Activated CD4-positive, alpha-beta T cell treated with anti-CD3 and anti-CD28 coated beads, Interleukin-2, amount 10 ng/mL, durations not matched to agents 24 days and 14 days (primary cell): ENCODE results near the gene ZNF277. TPM values are rescaled to one million over a fixed set of nuclear protein-coding genes. Genes with fewer than 3 reads are reported as not detected.
"Not testable (repeated sequence)": the region's sequence is repeated elsewhere in the genome, so short reads cannot be mapped to it uniquely, and the experiment has no call there.

Experiments used
- DNase-seq: peaks from one replicate; pipeline ENCODE4 v3.0.0; 2022
- H3K27ac Mint-ChIP-seq: one replicate; pipeline ENCODE4 v1.8.0; 2022; ENCODE audit warnings: mild to moderate bottlenecking, mixed read lengths
- H3K27me3 Mint-ChIP-seq: one replicate; pipeline ENCODE4 v1.8.0; 2022; ENCODE audit warnings: mixed read lengths
- H3K36me3 Mint-ChIP-seq: one replicate; pipeline ENCODE4 v1.8.0; 2022; ENCODE audit warnings: low read depth, mild to moderate bottlenecking, mixed read lengths
- H3K4me1 Mint-ChIP-seq: one replicate; pipeline ENCODE4 v1.8.0; 2021; ENCODE audit warnings: mixed read lengths
- H3K4me3 Mint-ChIP-seq: one replicate; pipeline ENCODE4 v1.8.0; 2022; ENCODE audit warnings: mild to moderate bottlenecking, moderate library complexity, mixed read lengths
- H3K9me3 Mint-ChIP-seq: one replicate; pipeline ENCODE4 v1.8.0; 2021; ENCODE audit warnings: mixed read lengths
- intact Hi-C: fragments of 100-400 bp; cut with micrococcal nuclease; formaldehyde crosslinking; loops from one replicate; pipeline ENCODE4 v1.15.1; 2023
- total RNA-seq: library from RNA; stranded (reverse); gene quantifications from 2 replicates; pipeline ENCODE4 v1.2.3, GENCODE V29; 2022

ZNF277 gene
- total RNA-seq, 1 donor from 2014 or later: 13.7 TPM

DNA sequence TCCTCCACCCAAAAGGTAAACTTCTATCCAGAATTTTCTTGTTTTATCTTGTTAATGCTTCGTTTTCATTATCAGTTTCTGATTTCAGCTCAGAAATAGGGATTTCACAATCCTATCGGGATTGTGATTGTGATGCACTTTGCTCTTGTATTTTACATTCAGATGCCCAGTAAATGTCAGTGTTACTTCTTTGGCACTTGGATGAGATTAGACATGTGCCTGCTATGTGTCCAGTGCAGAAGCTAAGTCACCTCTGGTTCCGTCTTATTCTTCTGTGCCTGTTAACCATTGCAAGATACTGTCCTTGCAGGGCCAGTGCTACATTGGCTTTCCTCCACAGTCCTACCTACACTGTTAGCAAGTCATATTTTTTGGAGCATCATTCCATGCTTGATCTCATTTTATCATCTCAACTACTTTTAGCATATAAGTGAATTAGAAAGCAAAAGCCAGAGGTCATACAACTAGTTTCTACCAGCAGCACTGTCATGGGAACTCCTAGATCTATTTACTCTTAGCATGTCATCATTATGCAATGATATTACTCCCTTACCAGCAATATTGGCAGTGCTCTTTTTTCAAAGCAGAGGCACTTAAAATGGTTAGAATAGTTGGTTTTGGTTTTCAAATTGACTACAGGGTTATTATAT is 26.7 kb downstream of the ZNF277 start:
- intact Hi-C loops: no loop called here
- H3K9me3 Mint-ChIP-seq: no peaks in the 10 kb centered on the region

DNA sequence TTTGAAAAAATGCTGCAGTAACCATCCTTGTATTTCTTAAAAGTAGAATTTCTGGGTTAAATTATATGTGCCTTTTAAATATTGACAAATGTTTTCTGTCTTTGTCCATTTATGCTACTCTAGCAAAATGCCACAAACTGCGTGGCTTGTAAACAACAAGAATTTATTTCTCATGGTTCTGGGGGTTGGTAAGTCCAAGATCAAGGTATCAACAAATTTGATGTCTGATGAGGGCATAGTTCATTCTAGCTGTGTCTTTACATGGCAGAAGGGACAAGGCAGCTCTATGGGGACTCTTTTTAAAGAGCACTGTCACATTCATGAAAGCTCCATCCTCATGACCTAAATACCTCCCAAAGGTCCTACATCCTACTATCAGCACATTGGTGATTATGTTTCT is 27.7 kb downstream of the ZNF277 start:
- DNase-seq: no peak
- H3K27ac Mint-ChIP-seq: no peak overlapping the region
- H3K36me3 Mint-ChIP-seq: peaks cover 3% of the 10 kb centered on the region
- intact Hi-C loops: no loop called here
- H3K9me3 Mint-ChIP-seq: peaks cover under 1% of the 10 kb centered on the region
- H3K27me3 Mint-ChIP-seq: no peaks in the 10 kb centered on the region
- H3K4me1 Mint-ChIP-seq: peaks cover 5% of the 10 kb centered on the region
- H3K4me3 Mint-ChIP-seq: no peak overlapping the region

More for the DNA sequence above, 26.7 kb downstream of the ZNF277 start:
- Mint-ChIP-seq H3K36me3 (peaks cover 3% of the 10 kb centered on the region), H3K4me1 (peaks cover 5% of the 10 kb centered on the region), H3K27ac (no peak overlapping the region), H3K4me3 (no peak overlapping the region), H3K27me3 (no peaks in the 10 kb centered on the region)
- DNase-seq: no peak

DNA sequence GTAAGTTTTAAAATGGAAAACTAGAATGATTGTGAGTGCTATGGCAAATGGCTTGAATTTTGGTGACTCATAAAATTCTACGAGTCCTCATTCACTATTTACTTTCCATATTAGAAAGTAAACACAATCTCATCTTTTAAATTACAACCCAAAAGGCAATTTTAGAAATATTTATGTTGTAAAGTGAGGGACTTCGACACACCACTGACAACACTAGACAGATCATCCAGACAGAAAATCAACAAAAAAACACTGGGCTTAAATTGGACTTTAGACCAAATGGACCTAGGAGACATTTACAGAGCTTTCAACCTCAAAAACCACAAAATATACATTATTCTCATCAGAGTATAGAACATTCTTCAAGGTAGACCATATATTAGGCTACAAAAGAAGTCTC is 30.1 kb downstream of the ZNF277 start:
- intact Hi-C loops: no loop called here
- Mint-ChIP-seq H3K27me3 (no peaks in the 10 kb centered on the region), H3K4me1 (no peaks in the 10 kb centered on the region), H3K4me3 (no peak overlapping the region), H3K27ac (no peak overlapping the region), H3K9me3 (peaks cover 9% of the 10 kb centered on the region), H3K36me3 (peaks cover 2% of the 10 kb centered on the region)
- no peak for DNase-seq

DNA sequence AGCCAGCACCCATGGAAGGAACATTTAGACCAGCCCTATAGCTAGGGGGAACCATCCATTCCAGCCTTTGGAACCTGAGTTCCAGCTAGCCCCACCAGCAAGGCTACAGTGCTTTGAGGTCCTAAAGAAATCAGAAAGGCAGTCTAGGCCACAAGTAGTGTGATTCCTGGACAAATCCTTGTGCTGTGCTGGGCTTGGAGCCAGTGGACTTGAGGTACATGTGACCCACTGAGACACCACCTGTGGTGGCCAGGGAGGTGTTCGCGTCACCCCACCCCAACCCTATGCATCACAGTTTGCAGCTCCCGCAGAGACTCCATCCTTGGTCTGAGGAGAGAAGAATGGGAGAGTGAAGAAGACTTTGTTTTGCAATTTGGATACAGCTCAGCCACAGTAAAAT is 31.8 kb downstream of the ZNF277 start:
- no peak overlapping the region for H3K27ac Mint-ChIP-seq
- H3K27me3 Mint-ChIP-seq: no peaks in the 10 kb centered on the region
- DNase-seq: no peak
- H3K4me1 Mint-ChIP-seq: no peaks in the 10 kb centered on the region
- peaks cover 2% of the 10 kb centered on the region for H3K36me3 Mint-ChIP-seq
- no peak overlapping the region for H3K4me3 Mint-ChIP-seq
- peaks cover 10% of the 10 kb centered on the region for H3K9me3 Mint-ChIP-seq
- intact Hi-C loops: no loop called here

DNA sequence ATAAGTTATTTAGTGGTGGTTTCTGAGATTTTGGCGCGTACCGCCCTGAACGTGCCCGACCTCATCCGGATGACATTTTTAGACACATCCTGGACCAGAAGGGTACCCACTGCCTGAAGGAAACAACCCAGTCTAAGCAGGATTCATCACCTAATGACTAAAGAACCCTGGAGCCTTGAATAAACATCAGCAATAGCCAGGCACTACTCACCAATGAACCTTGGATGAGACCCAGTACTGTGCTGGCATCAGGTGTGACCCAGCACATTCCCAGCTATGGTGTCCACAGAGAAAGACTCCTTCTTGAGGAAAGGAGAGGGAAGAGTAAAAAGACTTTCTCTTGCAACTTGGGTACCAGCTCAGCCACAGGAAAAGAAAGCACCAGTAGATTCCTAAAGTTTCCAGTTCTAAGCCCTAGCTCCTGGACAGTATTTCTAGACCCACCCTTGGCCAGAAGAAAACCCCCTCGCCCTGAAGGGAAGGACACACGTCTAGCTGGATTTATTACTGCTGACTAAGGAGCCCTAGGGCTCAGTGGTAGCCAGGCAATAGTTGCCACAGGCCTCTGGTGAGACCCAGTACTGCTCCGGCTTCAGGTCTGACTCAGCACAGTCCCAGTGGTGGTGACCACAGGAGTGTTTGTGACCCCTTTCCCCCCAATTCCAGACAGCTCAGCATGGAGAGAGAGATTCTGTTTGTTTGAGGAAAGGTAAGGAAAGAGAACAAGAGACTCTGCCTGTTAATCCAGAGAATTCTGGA is 32.5 kb downstream of the ZNF277 start:
- Mint-ChIP-seq H3K36me3 (peaks cover 2% of the 10 kb centered on the region), H3K4me3 (no peak overlapping the region), H3K27ac (no peak overlapping the region), H3K4me1 (no peaks in the 10 kb centered on the region), H3K27me3 (no peaks in the 10 kb centered on the region), H3K9me3 (peaks cover 10% of the 10 kb centered on the region)
- no peak for DNase-seq
- intact Hi-C loops: no loop called here

- Mint-ChIP-seq H3K27ac (no peak overlapping the region), H3K36me3 (no peaks in the 10 kb centered on the region), H3K27me3 (no peaks in the 10 kb centered on the region), H3K4me1 (no peaks in the 10 kb centered on the region), H3K9me3 (peaks cover 3% of the 10 kb centered on the region), H3K4me3 (no peak overlapping the region)
- intact Hi-C loops: no loop called here
- no peak for DNase-seq
Measured at GRCh38 chr7:112248598-112248997, 42.1 kb downstream of the ZNF277 start.

DNA sequence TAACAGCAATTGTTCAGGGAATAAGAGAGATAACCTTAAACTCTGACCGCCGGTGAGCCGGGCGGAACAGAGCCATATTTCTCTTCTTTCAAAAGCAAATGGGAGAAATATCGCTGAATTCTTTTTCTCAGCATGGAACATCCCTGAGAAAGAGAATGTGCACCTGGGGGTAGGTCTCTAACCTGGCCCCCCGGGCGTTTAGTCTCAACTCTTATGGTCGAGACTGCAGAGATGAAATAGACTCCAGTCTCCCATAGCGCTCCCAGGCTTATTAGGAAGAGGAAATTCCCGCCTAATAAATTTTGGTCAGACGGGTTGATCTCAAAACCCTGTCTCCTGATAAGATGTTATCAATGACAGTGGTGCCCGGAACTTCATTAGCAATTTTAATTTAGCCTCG is 43.5 kb downstream of the ZNF277 start:
- intact Hi-C loops, H3K4me3 Mint-ChIP-seq, H3K27me3 Mint-ChIP-seq, H3K27ac Mint-ChIP-seq, DNase-seq, H3K9me3 Mint-ChIP-seq, H3K4me1 Mint-ChIP-seq, H3K36me3 Mint-ChIP-seq: not testable (repeated sequence)

DNA sequence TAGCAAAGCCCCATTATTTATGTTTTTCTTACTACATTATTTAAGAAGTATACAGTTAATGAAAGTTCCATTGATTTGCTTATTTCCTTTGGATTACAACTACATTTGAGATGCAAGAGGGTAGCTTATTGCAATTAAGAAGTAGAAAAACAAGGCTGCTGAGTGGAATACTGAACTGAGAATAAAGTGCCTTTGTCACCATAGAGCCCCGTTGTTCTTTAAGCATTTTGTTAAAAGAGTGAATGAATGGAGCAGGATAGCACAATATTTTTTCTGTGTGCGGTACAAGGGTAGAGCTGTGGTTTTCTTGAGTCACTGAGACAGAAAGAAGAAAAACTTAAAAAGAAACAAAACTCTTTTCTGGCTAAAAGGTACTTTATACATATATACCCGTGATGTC is 45.6 kb downstream of the ZNF277 start:
- H3K27me3 Mint-ChIP-seq: no peaks in the 10 kb centered on the region
- H3K27ac Mint-ChIP-seq: no peak overlapping the region
- no peaks in the 10 kb centered on the region for H3K36me3 Mint-ChIP-seq
- DNase-seq: no peak
- H3K4me3 Mint-ChIP-seq: no peak overlapping the region
- intact Hi-C loops: no loop called here
- no peaks in the 10 kb centered on the region for H3K9me3 Mint-ChIP-seq
- H3K4me1 Mint-ChIP-seq: no peaks in the 10 kb centered on the region

DNA sequence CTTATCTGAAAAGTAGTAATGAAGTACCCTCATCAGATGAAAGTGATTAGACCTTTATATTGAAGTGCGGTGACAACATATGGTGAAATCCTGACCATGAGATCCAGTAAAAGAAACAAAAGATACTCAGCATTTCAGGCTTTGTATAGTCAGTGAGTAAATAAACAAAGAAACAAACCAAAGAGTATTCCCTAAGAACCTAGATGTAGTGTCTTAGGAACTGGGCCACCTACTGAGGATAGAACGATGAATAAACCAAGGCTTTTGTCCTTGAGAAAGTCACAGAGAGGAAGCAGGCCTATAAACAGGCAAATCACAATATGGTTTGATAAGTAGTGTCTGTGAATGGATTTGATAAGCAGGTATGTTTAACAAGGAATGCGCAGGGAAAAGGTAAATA is 46.2 kb downstream of the ZNF277 start:
- Mint-ChIP-seq H3K27ac (no peak overlapping the region), H3K4me1 (no peaks in the 10 kb centered on the region), H3K36me3 (no peaks in the 10 kb centered on the region), H3K27me3 (no peaks in the 10 kb centered on the region), H3K9me3 (no peaks in the 10 kb centered on the region), H3K4me3 (no peak overlapping the region)
- intact Hi-C loops: no loop called here
- DNase-seq: no peak

GRCh38 chr7:112254156-112254555 is 47.7 kb downstream of the ZNF277 start:
- Mint-ChIP-seq H3K27ac (no peak overlapping the region), H3K4me3 (no peak overlapping the region), H3K4me1 (no peaks in the 10 kb centered on the region), H3K36me3 (no peaks in the 10 kb centered on the region), H3K9me3 (no peaks in the 10 kb centered on the region), H3K27me3 (no peaks in the 10 kb centered on the region)
- no peak for DNase-seq
- intact Hi-C loops: no loop called here

GRCh38 chr7:112254709-112255387 is 48.4 kb downstream of the ZNF277 start:
- no peak overlapping the region for H3K4me3 Mint-ChIP-seq
- no peaks in the 10 kb centered on the region for H3K36me3 Mint-ChIP-seq
- H3K4me1 Mint-ChIP-seq: no peaks in the 10 kb centered on the region
- no peak for DNase-seq
- no peak overlapping the region for H3K27ac Mint-ChIP-seq
- intact Hi-C loops: no loop called here
- no peaks in the 10 kb centered on the region for H3K9me3 Mint-ChIP-seq
- no peaks in the 10 kb centered on the region for H3K27me3 Mint-ChIP-seq

- no peak overlapping the region for H3K27ac Mint-ChIP-seq
- no peak overlapping the region for H3K4me3 Mint-ChIP-seq
- no peaks in the 10 kb centered on the region for H3K27me3 Mint-ChIP-seq
- intact Hi-C loops: no loop called here
- DNase-seq: no peak
- no peaks in the 10 kb centered on the region for H3K9me3 Mint-ChIP-seq
- no peaks in the 10 kb centered on the region for H3K36me3 Mint-ChIP-seq
- no peaks in the 10 kb centered on the region for H3K4me1 Mint-ChIP-seq
Measured at GRCh38 chr7:112255388-112255720, 48.9 kb downstream of the ZNF277 start.

GRCh38 chr7:112257073-112257472 is 50.6 kb downstream of the ZNF277 start:
- no peak overlapping the region for H3K4me3 Mint-ChIP-seq
- no peaks in the 10 kb centered on the region for H3K36me3 Mint-ChIP-seq
- intact Hi-C loops: no loop called here
- no peaks in the 10 kb centered on the region for H3K4me1 Mint-ChIP-seq
- H3K9me3 Mint-ChIP-seq: no peaks in the 10 kb centered on the region
- DNase-seq: no peak
- no peaks in the 10 kb centered on the region for H3K27me3 Mint-ChIP-seq
- H3K27ac Mint-ChIP-seq: no peak overlapping the region

- Mint-ChIP-seq H3K27ac (no peak overlapping the region), H3K4me1 (no peaks in the 10 kb centered on the region), H3K9me3 (no peaks in the 10 kb centered on the region), H3K36me3 (no peaks in the 10 kb centered on the region), H3K27me3 (no peaks in the 10 kb centered on the region), H3K4me3 (no peak overlapping the region)
- intact Hi-C loops: no loop called here
- no peak for DNase-seq
Measured at GRCh38 chr7:112260911-112261310, 54.4 kb downstream of the ZNF277 start.
